Measurements from ENCODE around the gene SEMA4D. TPM values are rescaled to one million over a fixed set of nuclear protein-coding genes. Genes with fewer than 3 reads are reported as not detected.

SEMA4D gene
- total and polyA plus RNA-seq, 12 donors: 3.5 to 57.0 (median 26.7) TPM

GRCh38 chr9:89378541-89378940, 119.4 kb downstream of the SEMA4D start:
- intact Hi-C loops (cut with DNase I): no loop called here
- H3K4me1 ChIP-seq (replicated peaks in 1 of 2): no peaks in the 10 kb centered on the region
- peaks cover 0 to 27% of the 10 kb centered on the region in 2 donors for H3K36me3 ChIP-seq (replicated peaks in 1 of 2)
- no peak overlapping the region for H3K27ac ChIP-seq
- no peak overlapping the region for H3K4me3 ChIP-seq
- DNase-seq: no peak
- 94 to 95% (median 94%) methylated on average over 21 of the region's 21 CpGs for WGBS, 4 donors
- H3K9me3 ChIP-seq (replicated peaks in 1 of 3): no peaks in the 10 kb centered on the region
- TF ChIP-seq CTCF (IDR thresholded peaks at IDR 0.05): no peak
- no peak for TF ChIP-seq POLR2A (IDR thresholded peaks at IDR 0.05)
- no peaks in the 10 kb centered on the region for H3K27me3 ChIP-seq

- Histone ChIP-seq H3K27me3 (no peaks in the 10 kb centered on the region), H3K36me3 (replicated peaks in 1 of 2) (peaks cover 0 to 23% of the 10 kb centered on the region in 2 donors), H3K27ac (no peak overlapping the region), H3K9me3 (replicated peaks in 1 of 3) (no peaks in the 10 kb centered on the region), H3K4me1 (replicated peaks in 1 of 2) (no peaks in the 10 kb centered on the region), H3K4me3 (no peak overlapping the region)
- TF ChIP-seq CTCF (IDR thresholded peaks at IDR 0.05) (no peak), POLR2A (IDR thresholded peaks at IDR 0.05) (no peak)
- intact Hi-C loops (cut with DNase I): no loop called here
- 91 to 95% (median 93%) methylated on average over 12 of the region's 12 CpGs for WGBS, 4 donors
- no peak for DNase-seq
Measured at GRCh38 chr9:89377411-89377810, 120.5 kb downstream of the SEMA4D start.

GRCh38 chr9:89376741-89377351, 121.1 kb downstream of the SEMA4D start:
- Histone ChIP-seq H3K4me1 (replicated peaks in 1 of 2) (no peaks in the 10 kb centered on the region), H3K27me3 (no peaks in the 10 kb centered on the region), H3K27ac (no peak overlapping the region), H3K4me3 (no peak overlapping the region), H3K36me3 (replicated peaks in 1 of 2) (peaks cover 0 to 23% of the 10 kb centered on the region in 2 donors), H3K9me3 (replicated peaks in 1 of 3) (no peaks in the 10 kb centered on the region)
- intact Hi-C loops (cut with DNase I): no loop called here
- 82 to 93% (median 84%) methylated on average over 11 to 17 of the region's 17 CpGs for WGBS, 4 donors
- TF ChIP-seq CTCF (IDR thresholded peaks at IDR 0.05): no peak
- TF ChIP-seq POLR2A (IDR thresholded peaks at IDR 0.05): no peak
- DNase-seq: no peak

DNA sequence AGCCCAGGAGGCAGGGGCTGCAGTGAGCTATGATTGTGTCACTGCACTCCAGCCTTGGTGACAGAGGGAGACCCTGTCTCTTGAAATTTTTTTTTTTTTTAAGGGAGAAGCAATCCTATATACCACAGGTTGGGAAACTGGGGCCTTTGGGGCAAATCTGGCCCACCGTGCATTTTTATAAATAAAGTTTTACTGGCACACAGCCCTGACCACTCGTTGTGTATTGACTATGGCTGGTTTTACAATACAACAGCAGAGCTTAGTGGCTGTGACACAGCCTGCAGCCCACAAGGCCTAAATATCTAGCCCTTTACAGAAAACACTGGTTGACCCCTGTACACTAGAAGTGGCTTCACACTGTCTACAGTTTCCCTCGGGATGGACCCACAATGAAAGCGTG, 121.6 kb downstream of the SEMA4D start:
- no peak for TF ChIP-seq POLR2A (IDR thresholded peaks at IDR 0.05)
- TF ChIP-seq CTCF (IDR thresholded peaks at IDR 0.05): no peak
- intact Hi-C loops (cut with DNase I): no loop called here

More for the DNA sequence above, 121.6 kb downstream of the SEMA4D start:
- Histone ChIP-seq H3K4me3 (no peak overlapping the region), H3K27me3 (no peaks in the 10 kb centered on the region), H3K36me3 (replicated peaks in 1 of 2) (peaks cover 0 to 20% of the 10 kb centered on the region in 2 donors), H3K4me1 (replicated peaks in 1 of 2) (no peaks in the 10 kb centered on the region), H3K9me3 (replicated peaks in 1 of 3) (no peaks in the 10 kb centered on the region), H3K27ac (no peak overlapping the region)
- WGBS, 4 donors: 87 to 97% (median 93%) methylated on average over 4 of the region's 4 CpGs
- DNase-seq: no peak

All from adrenal gland (tissue), 12 donors.